Peyer's patch (tissue), 4 donors: ENCODE data around the gene PFKP. TPM values are rescaled to one million over a fixed set of nuclear protein-coding genes. Genes with fewer than 3 reads are reported as not detected.

Source experiments
- DNase-seq, 3 donors: peaks; one replicate each; pipeline ENCODE4 v3.0.0-alpha.2; 2017 to 2019
- H3K27ac ChIP-seq, 4 donors: fragments of 200-600 bp; sonication (generic); one replicate each; pipeline ENCODE4 v1.5.1; 2016 to 2019
- H3K27me3 ChIP-seq, 2 donors: fragments of 200-600 bp; sonication (generic); one replicate each; pipeline ENCODE4 v1.5.1; 2019
- H3K36me3 ChIP-seq, 3 donors: fragments of 200-600 bp; sonication (generic); one replicate each; pipeline ENCODE4 v1.5.1; 2016 to 2019
- H3K4me1 ChIP-seq, 4 donors: fragments of 200-600 bp; sonication (generic); one replicate each; pipeline ENCODE4 v1.5.1; 2016 to 2019
- H3K4me3 ChIP-seq, 4 donors: fragments of 200-600 bp; sonication (generic); 1 replicate in 3 of 4; 2 replicates in 1 of 4; pipeline ENCODE4 v1.5.1; 2016 to 2019; ENCODE audit warnings: mild to moderate bottlenecking in 1 of 4
- H3K9me3 ChIP-seq, 4 donors: fragments of 200-600 bp; sonication (generic); one replicate each; pipeline ENCODE4 v1.5.1; 2016 to 2019; ENCODE audit warnings: mild to moderate bottlenecking in 1 of 4
- POLR2A ChIP-seq, 2 donors: fragments of 450-650 bp; IDR thresholded peaks; one replicate each; pipeline ENCODE4 v1.5.1; 2017; ENCODE audit warnings: antibody characterized with exemption in 2 of 2, mild to moderate bottlenecking in 2 of 2, moderate library complexity in 2 of 2
- total RNA-seq, 4 donors: library from RNA; depleted of rRNA; stranded (reverse); fragments of >200 nt; gene quantifications; one replicate each; pipeline ENCODE4 v1.1.0, GENCODE V29; 2016
- TF ChIP-seq, protein P1 (sequence below), 6 experiments: fragments of 450-650 bp in 4 of 6; fragments of 200-600 bp in 2 of 6; sonication (generic) in 1 of 6; IDR thresholded peaks; one replicate each; pipeline ENCODE4 v1.5.1; 2017 to 2019; ENCODE audit warnings: antibody characterized with exemption in 6 of 6, mild to moderate bottlenecking in 3 of 6, moderate library complexity in 1 of 6

Gene PFKP
- total RNA-seq, 4 donors from 2014 or later: 79.0 to 130 (median 87.9) TPM

DNA sequence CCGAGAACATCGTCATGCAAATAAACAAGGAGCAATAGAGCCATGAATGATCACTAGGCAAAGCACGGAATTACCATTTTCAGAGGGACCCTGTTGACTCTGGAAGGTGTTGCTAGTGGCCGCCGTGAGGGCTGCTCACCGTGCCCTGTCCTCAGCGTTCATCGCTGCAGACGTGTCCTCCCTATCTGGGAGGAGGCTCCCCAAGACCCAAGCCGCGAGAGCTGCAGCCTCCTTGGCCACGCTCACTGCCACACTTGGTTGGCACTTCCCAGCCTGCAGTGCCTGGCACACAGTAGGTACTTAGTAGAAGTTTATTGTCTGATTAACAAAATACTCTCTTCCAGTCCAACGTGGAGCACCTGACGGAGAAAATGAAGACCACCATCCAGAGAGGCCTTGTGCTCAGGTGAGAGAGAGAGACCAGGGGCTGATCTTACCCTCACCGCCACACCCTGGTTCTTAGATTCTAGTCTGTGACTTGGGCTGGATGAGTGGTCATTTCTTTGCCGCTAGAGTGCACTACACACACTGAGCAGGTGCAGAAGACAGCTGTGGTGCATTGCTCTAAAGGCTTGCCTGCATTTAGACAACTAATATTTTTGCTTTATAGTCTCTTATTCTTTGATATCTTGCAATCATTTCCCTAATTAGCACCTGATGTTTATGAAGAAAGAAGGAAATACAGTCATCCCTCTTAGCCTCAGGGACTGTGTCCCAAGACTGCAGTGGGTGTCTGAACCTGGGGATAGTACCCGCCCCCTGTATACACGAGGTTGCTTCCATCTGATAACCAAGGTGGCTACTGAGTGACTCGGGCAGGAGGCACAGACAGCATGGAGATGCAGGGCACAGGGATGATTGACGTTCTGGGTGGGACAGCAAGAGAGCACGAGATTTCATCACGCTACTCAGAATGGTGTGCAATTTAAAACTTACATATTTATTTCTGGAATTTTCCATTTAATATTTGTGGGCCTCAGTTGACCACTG lies 65.0 kb downstream of the PFKP start:
- H3K27ac ChIP-seq: no peak overlapping the region
- no peaks in the 10 kb centered on the region for H3K27me3 ChIP-seq
- no peaks in the 10 kb centered on the region for H3K9me3 ChIP-seq
- TF ChIP-seq POLR2A (IDR thresholded peaks at IDR 0.05): no peak
- TF ChIP-seq, protein P1, sequence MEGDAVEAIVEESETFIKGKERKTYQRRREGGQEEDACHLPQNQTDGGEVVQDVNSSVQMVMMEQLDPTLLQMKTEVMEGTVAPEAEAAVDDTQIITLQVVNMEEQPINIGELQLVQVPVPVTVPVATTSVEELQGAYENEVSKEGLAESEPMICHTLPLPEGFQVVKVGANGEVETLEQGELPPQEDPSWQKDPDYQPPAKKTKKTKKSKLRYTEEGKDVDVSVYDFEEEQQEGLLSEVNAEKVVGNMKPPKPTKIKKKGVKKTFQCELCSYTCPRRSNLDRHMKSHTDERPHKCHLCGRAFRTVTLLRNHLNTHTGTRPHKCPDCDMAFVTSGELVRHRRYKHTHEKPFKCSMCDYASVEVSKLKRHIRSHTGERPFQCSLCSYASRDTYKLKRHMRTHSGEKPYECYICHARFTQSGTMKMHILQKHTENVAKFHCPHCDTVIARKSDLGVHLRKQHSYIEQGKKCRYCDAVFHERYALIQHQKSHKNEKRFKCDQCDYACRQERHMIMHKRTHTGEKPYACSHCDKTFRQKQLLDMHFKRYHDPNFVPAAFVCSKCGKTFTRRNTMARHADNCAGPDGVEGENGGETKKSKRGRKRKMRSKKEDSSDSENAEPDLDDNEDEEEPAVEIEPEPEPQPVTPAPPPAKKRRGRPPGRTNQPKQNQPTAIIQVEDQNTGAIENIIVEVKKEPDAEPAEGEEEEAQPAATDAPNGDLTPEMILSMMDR (IDR thresholded peaks at IDR 0.05): no peak
- H3K4me3 ChIP-seq: no peak overlapping the region
- no peak for DNase-seq
- no peaks in the 10 kb centered on the region for H3K4me1 ChIP-seq
- peaks cover 0 to 85% (median 0%) of the 10 kb centered on the region in 3 donors for H3K36me3 ChIP-seq

DNA sequence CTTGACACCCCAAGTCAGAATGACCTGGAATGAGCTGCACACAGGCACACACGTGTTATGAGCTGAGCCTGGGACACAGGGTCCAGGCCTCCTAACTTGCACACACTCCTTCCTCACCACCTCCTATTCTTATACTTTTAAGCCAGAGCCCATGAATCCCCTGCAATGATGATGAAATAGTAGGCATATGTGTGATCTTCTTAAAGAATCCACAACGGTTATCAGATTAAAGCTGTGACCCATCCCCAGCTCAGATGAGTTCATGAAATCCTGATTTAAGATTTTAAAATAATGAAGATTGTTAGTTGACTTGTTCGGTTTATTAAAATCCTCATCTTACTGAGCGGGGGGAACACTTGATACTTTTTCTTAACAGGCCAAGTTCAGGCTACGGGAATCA lies 66.6 kb downstream of the PFKP start:
- Histone ChIP-seq H3K9me3 (no peaks in the 10 kb centered on the region), H3K4me3 (no peak overlapping the region), H3K27me3 (no peaks in the 10 kb centered on the region), H3K27ac (no peak overlapping the region), H3K4me1 (no peaks in the 10 kb centered on the region), H3K36me3 (peaks cover 0 to 91% (median 0%) of the 10 kb centered on the region in 3 donors)
- no peak for DNase-seq
- TF ChIP-seq, protein P1 (IDR thresholded peaks at IDR 0.05): no peak
- TF ChIP-seq POLR2A (IDR thresholded peaks at IDR 0.05): no peak

DNA sequence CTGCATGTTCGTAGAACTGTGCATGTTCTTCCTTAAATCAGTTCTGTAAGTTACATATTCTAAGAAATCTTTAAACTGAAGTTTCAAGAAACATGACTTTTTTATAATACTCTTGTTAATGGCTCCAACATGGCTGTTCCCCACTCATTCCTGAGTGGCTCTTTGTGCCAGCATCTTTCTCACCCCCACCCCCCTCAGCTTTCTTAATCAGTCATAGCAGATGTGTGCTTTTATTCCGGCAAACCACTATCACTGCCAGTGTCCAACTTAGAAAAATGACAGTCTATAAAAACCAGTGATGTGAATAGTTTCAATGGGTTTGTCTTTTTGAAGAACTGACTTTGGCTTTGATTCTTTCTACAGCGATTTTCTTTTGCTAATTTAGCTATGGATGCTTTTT lies 67.7 kb downstream of the PFKP start:
- Histone ChIP-seq H3K9me3 (no peaks in the 10 kb centered on the region), H3K36me3 (peaks cover 0 to 93% (median 0%) of the 10 kb centered on the region in 3 donors), H3K27me3 (no peaks in the 10 kb centered on the region), H3K27ac (no peak overlapping the region), H3K4me1 (no peaks in the 10 kb centered on the region), H3K4me3 (no peak overlapping the region)
- no peak for DNase-seq
- TF ChIP-seq, protein P1 (IDR thresholded peaks at IDR 0.05): no peak
- no peak for TF ChIP-seq POLR2A (IDR thresholded peaks at IDR 0.05)

DNA sequence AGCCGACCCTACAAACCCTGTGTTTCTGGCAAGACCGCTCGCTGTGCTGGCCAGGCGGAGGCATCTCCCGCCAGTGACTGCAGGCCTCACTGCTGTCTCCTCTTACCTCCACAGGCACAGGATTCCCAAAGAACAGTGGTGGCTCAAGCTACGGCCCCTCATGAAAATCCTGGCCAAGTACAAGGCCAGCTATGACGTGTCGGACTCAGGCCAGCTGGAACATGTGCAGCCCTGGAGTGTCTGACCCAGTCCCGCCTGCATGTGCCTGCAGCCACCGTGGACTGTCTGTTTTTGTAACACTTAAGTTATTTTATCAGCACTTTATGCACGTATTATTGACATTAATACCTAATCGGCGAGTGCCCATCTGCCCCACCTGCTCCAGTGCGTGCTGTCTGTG lies 69.0 kb downstream of the PFKP start:
- no peaks in the 10 kb centered on the region for H3K9me3 ChIP-seq
- no peaks in the 10 kb centered on the region for H3K4me1 ChIP-seq
- no peak overlapping the region for H3K4me3 ChIP-seq
- H3K27ac ChIP-seq: peak overlapping the region in 2 of 4 donors; percentile 8 to 13
- no peaks in the 10 kb centered on the region for H3K27me3 ChIP-seq
- peaks cover 0 to 98% (median 0%) of the 10 kb centered on the region in 3 donors for H3K36me3 ChIP-seq
- TF ChIP-seq POLR2A (IDR thresholded peaks at IDR 0.05): no peak
- TF ChIP-seq, protein P1 (IDR thresholded peaks at IDR 0.05): no peak
- DNase-seq: peak in 1 of 3 donors; percentile 45

DNA sequence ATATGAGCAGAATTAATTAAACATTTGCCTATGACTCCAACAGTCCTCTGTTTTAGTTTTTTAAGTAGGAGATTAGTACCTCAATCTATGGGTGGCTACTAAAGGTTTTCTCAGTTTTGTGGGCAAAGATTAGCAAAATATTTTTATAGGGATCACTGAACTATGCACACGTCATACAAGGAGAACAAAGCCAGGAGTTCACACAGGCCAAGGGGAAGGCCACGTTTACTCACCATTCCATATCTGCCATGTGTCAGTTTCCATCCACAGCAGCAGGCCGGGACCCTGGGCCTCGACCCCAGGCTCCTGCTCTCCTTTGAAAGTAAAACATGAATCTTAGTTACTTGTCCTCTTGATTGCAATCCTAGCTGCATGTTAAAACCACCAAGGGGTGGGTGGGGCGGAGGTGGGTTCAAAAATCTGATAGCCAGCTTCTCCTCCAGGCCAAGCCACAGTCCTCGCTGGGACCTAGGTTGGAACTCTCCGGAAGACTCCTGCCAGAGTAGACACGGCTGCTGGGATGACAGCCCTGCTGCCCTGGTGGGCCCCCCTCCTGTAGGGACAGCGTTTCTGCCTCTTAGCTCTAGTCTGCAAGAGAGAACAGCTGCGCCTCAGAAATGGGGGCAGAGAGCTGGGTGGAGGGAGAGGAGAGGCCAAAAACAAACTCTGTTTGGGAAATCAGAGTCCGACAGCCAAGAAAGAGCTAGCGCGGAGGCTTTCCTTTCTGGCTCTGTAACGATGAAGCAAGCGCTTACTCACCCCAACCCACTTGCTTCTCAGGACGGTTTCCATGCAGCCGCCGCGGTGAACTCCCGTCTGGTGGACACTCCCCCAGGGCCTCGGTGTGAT lies 69.6 kb downstream of the PFKP start:
- peaks cover 0 to 98% (median 0%) of the 10 kb centered on the region in 3 donors for H3K36me3 ChIP-seq
- no peak for TF ChIP-seq POLR2A (IDR thresholded peaks at IDR 0.05)
- TF ChIP-seq, protein P1 (IDR thresholded peaks at IDR 0.05): no peak
- H3K27ac ChIP-seq: peak overlapping the region in 2 of 4 donors; percentile 39 to 49
- no peak overlapping the region for H3K4me3 ChIP-seq
- H3K27me3 ChIP-seq: no peaks in the 10 kb centered on the region
- peak in 1 of 3 donors; percentile 69 for DNase-seq
- no peaks in the 10 kb centered on the region for H3K4me1 ChIP-seq
- no peaks in the 10 kb centered on the region for H3K9me3 ChIP-seq
